ENCODE results near the gene MRPL28. TPM values are rescaled to one million over a fixed set of nuclear protein-coding genes. Genes with fewer than 3 reads are reported as not detected.

The MRPL28 gene
- total and polyA plus RNA-seq, 10 donors: 38.0 to 108 (median 55.8) TPM

DNA sequence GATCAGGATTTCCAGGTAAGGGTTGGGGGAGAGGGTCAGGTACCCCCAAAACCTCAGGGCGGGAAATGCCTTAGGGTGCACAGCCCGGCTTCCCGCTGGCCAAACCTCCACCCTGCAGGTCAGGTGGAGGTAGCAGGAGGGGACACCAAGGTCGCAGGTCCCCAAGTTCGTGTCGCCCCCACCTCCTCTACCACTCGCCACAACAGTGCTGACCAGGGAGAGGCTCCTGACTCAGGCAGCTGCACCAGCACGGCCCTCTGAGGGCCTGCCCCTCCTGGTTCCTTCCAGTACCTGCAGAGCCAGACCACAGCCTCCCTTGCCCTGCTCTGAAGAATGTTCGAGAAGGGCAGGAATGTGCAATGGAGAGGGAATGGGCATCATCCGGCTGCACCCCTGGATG lies 3.9 kb downstream of the MRPL28 start:
- Histone ChIP-seq H3K36me3 (peaks cover 0 to 43% (median 31%) of the 10 kb centered on the region in 6 donors), H3K9me3 (no peaks in the 10 kb centered on the region), H3K27me3 (replicated peaks in 1 of 7) (peaks cover 0 to 28% (median 4%) of the 10 kb centered on the region in 7 donors), H3K4me1 (peaks cover 9 to 37% (median 27%) of the 10 kb centered on the region in 6 donors), H3K4me3 (no peak overlapping the region), H3K27ac (no peak overlapping the region)
- WGBS, 5 donors: 83 to 98% (median 95%) methylated on average over 3 to 10 of the region's 10 CpGs
- intact Hi-C loops (cut with DNase I; ENCODE audit: low total_unique reads): no loop called here
- TF ChIP-seq POLR2AphosphoS5 (IDR thresholded peaks at IDR 0.05) (no peak), POLR2A (IDR thresholded peaks at IDR 0.05) (no peak), CTCF (IDR thresholded peaks at IDR 0.05 in 8 of 11, conservative IDR thresholded peaks at IDR 0.05 in 3 of 11) (no peak)
- DNase-seq: no peak

GRCh38 chr16:364595-365491 lies 5.5 kb downstream of the MRPL28 start:
- TF ChIP-seq POLR2A (IDR thresholded peaks at IDR 0.05) (no peak), CTCF (IDR thresholded peaks at IDR 0.05 in 8 of 11, conservative IDR thresholded peaks at IDR 0.05 in 3 of 11) (no peak), POLR2AphosphoS5 (IDR thresholded peaks at IDR 0.05) (peak in 2 of 3 donors; percentile 38 to 68)
- intact Hi-C loops (cut with DNase I; ENCODE audit: low total_unique reads): loop anchor here (5.0 kb wide), 1 partner anchor 258 kb away; no protein-coding TSS in a partner anchor
- peak; percentile 70 for DNase-seq

DNA sequence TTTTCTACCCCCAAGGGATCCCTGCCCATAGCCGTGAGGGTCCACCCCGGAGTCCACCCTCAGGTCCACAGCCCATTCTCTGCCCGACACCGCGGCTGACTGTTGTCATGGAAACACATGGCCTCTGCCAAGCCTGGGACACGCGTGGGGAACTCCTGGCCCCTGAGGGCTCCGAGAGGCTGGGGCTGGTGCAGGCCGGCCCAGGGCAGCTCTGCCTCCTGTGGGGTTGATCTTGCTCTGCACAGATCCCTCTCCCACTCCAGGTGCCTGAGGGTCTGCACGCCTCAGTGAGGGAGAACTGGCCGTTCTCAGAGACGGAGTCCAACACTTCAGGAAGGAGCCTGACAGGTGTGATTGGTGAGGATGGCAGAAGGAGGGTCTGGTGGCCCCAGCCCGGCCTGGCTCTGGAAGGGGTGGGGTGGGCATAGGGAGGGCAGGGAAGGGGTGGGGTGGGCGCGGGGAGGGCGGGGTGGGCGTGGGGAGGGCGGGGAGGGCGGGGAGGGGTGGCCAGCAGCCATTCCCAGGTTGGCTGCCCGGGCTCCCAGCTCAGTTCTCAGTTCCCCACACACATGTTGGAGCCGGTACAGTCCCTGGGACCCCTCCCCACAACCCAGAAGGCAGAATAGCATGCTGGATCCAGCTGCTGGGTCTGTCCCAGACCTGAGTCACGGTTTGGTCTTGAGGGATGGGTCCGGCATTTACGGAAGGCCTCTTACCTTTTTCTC lies 6.4 kb downstream of the MRPL28 start:
- H3K9me3 ChIP-seq: no peaks in the 10 kb centered on the region
- no peak overlapping the region for H3K27ac ChIP-seq
- no peak for TF ChIP-seq CTCF (IDR thresholded peaks at IDR 0.05 in 8 of 11, conservative IDR thresholded peaks at IDR 0.05 in 3 of 11)
- peak in 1 of 3 donors; percentile 28 for TF ChIP-seq POLR2AphosphoS5 (IDR thresholded peaks at IDR 0.05)
- TF ChIP-seq POLR2A (IDR thresholded peaks at IDR 0.05): no peak
- peaks cover 0 to 15% (median 5%) of the 10 kb centered on the region in 6 donors for H3K4me1 ChIP-seq
- WGBS, 5 donors: 40 to 48% (median 41%) methylated on average over 12 to 24 of the region's 24 CpGs
- H3K27me3 ChIP-seq (replicated peaks in 1 of 7): peaks cover 0 to 28% (median 4%) of the 10 kb centered on the region in 7 donors
- peaks cover 0 to 31% (median 28%) of the 10 kb centered on the region in 6 donors for H3K36me3 ChIP-seq
- intact Hi-C loops (cut with DNase I; ENCODE audit: low total_unique reads): loop anchor here (5.0 kb wide), 1 partner anchor 257 kb away; no protein-coding TSS in a partner anchor
- no peak overlapping the region for H3K4me3 ChIP-seq
- DNase-seq: no peak

More at GRCh38 chr16:364595-365491, 5.5 kb downstream of the MRPL28 start:
- H3K27ac ChIP-seq: no peak overlapping the region
- peaks cover 0 to 39% (median 29%) of the 10 kb centered on the region in 6 donors for H3K36me3 ChIP-seq
- H3K4me3 ChIP-seq: no peak overlapping the region
- 58 to 68% (median 64%) methylated on average over 15 to 19 of the region's 19 CpGs for WGBS, 5 donors
- H3K4me1 ChIP-seq: peaks cover 1 to 24% (median 14%) of the 10 kb centered on the region in 6 donors
- H3K27me3 ChIP-seq (replicated peaks in 1 of 7): peaks cover 0 to 28% (median 4%) of the 10 kb centered on the region in 7 donors
- H3K9me3 ChIP-seq: no peaks in the 10 kb centered on the region

Data from spleen (tissue), 11 donors.